ENCODE data around the gene WDFY1. TPM values are rescaled to one million over a fixed set of nuclear protein-coding genes. Genes with fewer than 3 reads are reported as not detected.

WDFY1 gene
- total and polyA plus RNA-seq, 8 donors: 8.2 to 134 (median 31.4) TPM

DNA sequence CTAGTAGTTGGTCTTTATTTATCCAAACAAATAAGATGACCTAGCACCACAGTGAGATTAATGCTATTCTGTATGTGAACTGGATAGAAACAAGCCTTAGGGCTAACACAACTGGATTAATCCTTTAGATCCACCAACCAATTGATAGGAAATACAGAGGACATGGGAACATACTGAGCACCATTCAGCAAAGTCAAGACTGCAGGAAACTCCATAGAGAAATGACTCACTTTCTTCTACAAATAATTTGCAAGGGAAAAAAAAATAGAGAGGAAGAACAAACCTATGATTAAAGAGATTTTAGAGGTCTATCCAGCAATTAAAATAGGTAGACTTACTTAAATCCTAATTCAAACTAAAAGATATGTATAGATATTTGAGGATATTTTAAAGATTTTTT lies 23.9 kb downstream of the WDFY1 start:
- H3K4me1 ChIP-seq: peaks cover 0 to 36% (median 20%) of the 10 kb centered on the region in 4 donors
- H3K36me3 ChIP-seq: peaks cover 7 to 17% (median 16%) of the 10 kb centered on the region in 4 donors
- H3K4me3 ChIP-seq: no peak overlapping the region
- no peak for DNase-seq
- no peaks in the 10 kb centered on the region for H3K9me3 ChIP-seq
- TF ChIP-seq POLR2AphosphoS5 (IDR thresholded peaks at IDR 0.05) (no peak), CTCF (IDR thresholded peaks at IDR 0.05) (no peak), EP300 (IDR thresholded peaks at IDR 0.05) (no peak), POLR2A (IDR thresholded peaks at IDR 0.05) (no peak)
- no peaks in the 10 kb centered on the region for H3K27me3 ChIP-seq
- intact Hi-C loops (cut with DNase I; ENCODE audit: low total_unique reads): no loop called here
- no peak overlapping the region for H3K27ac ChIP-seq

GRCh38 chr2:223920109-223920508 lies 25.0 kb downstream of the WDFY1 start:
- peaks cover 0 to 33% (median 17%) of the 10 kb centered on the region in 4 donors for H3K4me1 ChIP-seq
- no peak overlapping the region for H3K4me3 ChIP-seq
- intact Hi-C loops (cut with DNase I; ENCODE audit: low total_unique reads): no loop called here
- H3K27me3 ChIP-seq: no peaks in the 10 kb centered on the region
- no peak for DNase-seq
- WGBS, 5 donors: 95 to 99% (median 97%) methylated on average over 3 to 4 of the region's 4 CpGs
- no peak for TF ChIP-seq POLR2AphosphoS5 (IDR thresholded peaks at IDR 0.05)
- no peak for TF ChIP-seq EP300 (IDR thresholded peaks at IDR 0.05)
- peak in 1 of 7 experiments; percentile 8 for TF ChIP-seq CTCF (IDR thresholded peaks at IDR 0.05)
- TF ChIP-seq POLR2A (IDR thresholded peaks at IDR 0.05): no peak
- H3K9me3 ChIP-seq: no peaks in the 10 kb centered on the region
- H3K27ac ChIP-seq: no peak overlapping the region
- H3K36me3 ChIP-seq: peaks cover 7 to 28% (median 27%) of the 10 kb centered on the region in 4 donors

- intact Hi-C loops (cut with DNase I; ENCODE audit: low total_unique reads): no loop called here
- TF ChIP-seq EP300 (IDR thresholded peaks at IDR 0.05) (no peak), POLR2AphosphoS5 (IDR thresholded peaks at IDR 0.05) (no peak), CTCF (IDR thresholded peaks at IDR 0.05) (no peak), POLR2A (IDR thresholded peaks at IDR 0.05) (no peak)
- Histone ChIP-seq H3K36me3 (peaks cover 7 to 36% (median 31%) of the 10 kb centered on the region in 4 donors), H3K27me3 (no peaks in the 10 kb centered on the region), H3K4me3 (no peak overlapping the region), H3K4me1 (peaks cover 0 to 33% (median 16%) of the 10 kb centered on the region in 4 donors), H3K27ac (peak overlapping the region in 2 of 5 donors; percentile 3 to 37), H3K9me3 (no peaks in the 10 kb centered on the region)
- DNase-seq: no peak
- WGBS, 5 donors: 74 to 86% (median 84%) methylated on average over 11 of the region's 11 CpGs
Observed at GRCh38 chr2:223918671-223919134, 26.4 kb downstream of the WDFY1 start.

- Histone ChIP-seq H3K9me3 (no peaks in the 10 kb centered on the region), H3K27ac (no peak overlapping the region), H3K4me1 (peaks cover 0 to 26% (median 12%) of the 10 kb centered on the region in 4 donors), H3K36me3 (peaks cover 7 to 44% (median 42%) of the 10 kb centered on the region in 4 donors), H3K4me3 (no peak overlapping the region), H3K27me3 (no peaks in the 10 kb centered on the region)
- no peak for TF ChIP-seq POLR2AphosphoS5 (IDR thresholded peaks at IDR 0.05)
- TF ChIP-seq EP300 (IDR thresholded peaks at IDR 0.05): no peak
- no peak for TF ChIP-seq POLR2A (IDR thresholded peaks at IDR 0.05)
- TF ChIP-seq CTCF (IDR thresholded peaks at IDR 0.05): no peak
- intact Hi-C loops (cut with DNase I; ENCODE audit: low total_unique reads): no loop called here
- 91 to 95% (median 94%) methylated on average over 8 of the region's 8 CpGs for WGBS, 5 donors
- DNase-seq: no peak
Observed at GRCh38 chr2:223916181-223916920, 28.8 kb downstream of the WDFY1 start.
